Measurements from ENCODE around the gene TRAFD1. TPM values are rescaled to one million over a fixed set of nuclear protein-coding genes. Genes with fewer than 3 reads are reported as not detected.

Gene TRAFD1
- polyA plus RNA-seq, 1 experiment = 73.4 TPM

DNA sequence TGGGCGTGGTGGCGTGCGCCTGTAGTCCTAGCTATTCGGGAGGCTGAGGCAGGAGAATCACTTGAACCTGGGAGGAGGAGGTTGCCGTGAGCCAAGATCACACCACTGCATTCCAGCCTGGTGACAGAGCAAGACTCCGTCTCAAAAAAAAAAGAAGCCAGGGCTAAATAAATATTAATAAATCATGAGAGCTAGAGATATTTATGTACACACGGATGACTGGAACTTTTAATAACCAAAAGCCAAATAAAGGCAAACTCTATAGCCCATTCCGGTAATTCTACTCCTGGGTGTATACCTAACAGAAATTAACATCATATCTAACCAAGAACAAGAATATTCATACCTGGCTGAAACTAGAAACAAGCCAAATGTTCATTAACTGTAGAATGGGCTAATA lies 7.7 kb upstream of the TRAFD1 start:
- ChIA-PET CTCF (no interaction called here), POLR2A (interaction anchor here (0.6 to 1.9 kb wide), 2 partner anchors 8 to 75 kb away, joined by 3 to 7 read pairs; partner anchors contain the start of gene TRAFD1)
- Histone ChIP-seq H3K27ac (ENCODE audit: low read depth, low read length) (no peak overlapping the region), H3K27me3 (ENCODE audit: control insufficient read depth, insufficient read depth, low read length) (no peaks in the 10 kb centered on the region), H3K4me3 (ENCODE audit: low read depth, low read length) (no peak overlapping the region), H3K9me3 (ENCODE audit: control insufficient read depth, insufficient read depth, low read length) (no peaks in the 10 kb centered on the region; the same call in 1 of the 2 replicates)
- TF ChIP-seq, protein P1, sequence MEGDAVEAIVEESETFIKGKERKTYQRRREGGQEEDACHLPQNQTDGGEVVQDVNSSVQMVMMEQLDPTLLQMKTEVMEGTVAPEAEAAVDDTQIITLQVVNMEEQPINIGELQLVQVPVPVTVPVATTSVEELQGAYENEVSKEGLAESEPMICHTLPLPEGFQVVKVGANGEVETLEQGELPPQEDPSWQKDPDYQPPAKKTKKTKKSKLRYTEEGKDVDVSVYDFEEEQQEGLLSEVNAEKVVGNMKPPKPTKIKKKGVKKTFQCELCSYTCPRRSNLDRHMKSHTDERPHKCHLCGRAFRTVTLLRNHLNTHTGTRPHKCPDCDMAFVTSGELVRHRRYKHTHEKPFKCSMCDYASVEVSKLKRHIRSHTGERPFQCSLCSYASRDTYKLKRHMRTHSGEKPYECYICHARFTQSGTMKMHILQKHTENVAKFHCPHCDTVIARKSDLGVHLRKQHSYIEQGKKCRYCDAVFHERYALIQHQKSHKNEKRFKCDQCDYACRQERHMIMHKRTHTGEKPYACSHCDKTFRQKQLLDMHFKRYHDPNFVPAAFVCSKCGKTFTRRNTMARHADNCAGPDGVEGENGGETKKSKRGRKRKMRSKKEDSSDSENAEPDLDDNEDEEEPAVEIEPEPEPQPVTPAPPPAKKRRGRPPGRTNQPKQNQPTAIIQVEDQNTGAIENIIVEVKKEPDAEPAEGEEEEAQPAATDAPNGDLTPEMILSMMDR (IDR thresholded peaks at IDR 0.05; ENCODE audit: low read depth, low read length) = no peak
- no peak for DNase-seq (ENCODE audit: low read depth, low spot score)

DNA sequence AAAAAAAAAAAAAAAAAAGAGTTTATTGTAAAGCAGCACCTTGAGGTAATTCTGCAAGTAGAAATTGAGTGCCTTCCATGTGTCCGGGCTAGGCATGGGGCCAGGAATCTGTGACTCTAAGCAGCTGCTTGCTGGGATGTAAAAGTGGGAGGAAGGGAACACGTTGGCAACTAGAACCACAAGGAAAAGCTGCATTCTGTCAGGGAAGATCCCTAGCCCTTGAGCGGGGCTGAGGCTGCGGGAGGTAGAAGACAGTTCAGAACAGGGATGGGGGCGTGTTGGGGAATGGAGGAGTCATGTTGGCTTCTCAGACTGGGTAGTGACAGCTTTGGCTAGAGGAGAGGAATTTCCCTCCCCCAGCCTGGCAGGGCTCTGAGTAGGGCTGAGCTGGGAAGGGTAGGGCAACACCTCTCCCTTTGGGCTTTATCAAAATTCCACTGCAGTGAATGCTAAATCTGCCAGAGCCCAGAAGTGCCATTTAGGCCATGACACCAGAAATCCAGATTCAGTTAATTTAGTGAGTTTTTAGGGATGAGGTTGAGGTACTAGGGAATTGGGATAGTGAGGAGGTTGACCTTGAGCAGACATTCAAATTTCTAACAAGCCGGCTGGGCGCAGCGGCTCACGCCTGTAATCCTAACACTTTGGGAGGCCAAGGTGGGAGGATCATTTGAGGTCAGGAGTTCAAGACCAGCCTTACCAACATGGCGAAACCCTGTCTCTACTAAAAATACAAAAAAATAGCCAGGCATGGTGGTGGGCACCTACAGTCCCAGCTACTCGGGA lies 3.4 kb upstream of the TRAFD1 start:
- no peaks in the 10 kb centered on the region; the same call in 1 of the 2 replicates for H3K9me3 ChIP-seq (ENCODE audit: control insufficient read depth, insufficient read depth, low read length)
- TF ChIP-seq, protein P1 (IDR thresholded peaks at IDR 0.05; ENCODE audit: low read depth, low read length) = no peak
- ChIA-PET POLR2A (interaction anchor here (0.6 to 2.6 kb wide), 12 partner anchors 8 to 422 kb away, joined by 3 to 17 read pairs (median 4); partner anchors contain the start of gene NAA25), CTCF (no interaction called here)
- peak; percentile 77 for DNase-seq (ENCODE audit: low read depth, low spot score)
- 0 out of 2 replicates have a peak overlapping the region, but pooled peaks have one; percentile 18 for H3K4me3 ChIP-seq (ENCODE audit: low read depth, low read length)
- no peaks in the 10 kb centered on the region for H3K27me3 ChIP-seq (ENCODE audit: control insufficient read depth, insufficient read depth, low read length)
- H3K27ac ChIP-seq (ENCODE audit: low read depth, low read length) = peak overlapping the region; percentile 91

DNA sequence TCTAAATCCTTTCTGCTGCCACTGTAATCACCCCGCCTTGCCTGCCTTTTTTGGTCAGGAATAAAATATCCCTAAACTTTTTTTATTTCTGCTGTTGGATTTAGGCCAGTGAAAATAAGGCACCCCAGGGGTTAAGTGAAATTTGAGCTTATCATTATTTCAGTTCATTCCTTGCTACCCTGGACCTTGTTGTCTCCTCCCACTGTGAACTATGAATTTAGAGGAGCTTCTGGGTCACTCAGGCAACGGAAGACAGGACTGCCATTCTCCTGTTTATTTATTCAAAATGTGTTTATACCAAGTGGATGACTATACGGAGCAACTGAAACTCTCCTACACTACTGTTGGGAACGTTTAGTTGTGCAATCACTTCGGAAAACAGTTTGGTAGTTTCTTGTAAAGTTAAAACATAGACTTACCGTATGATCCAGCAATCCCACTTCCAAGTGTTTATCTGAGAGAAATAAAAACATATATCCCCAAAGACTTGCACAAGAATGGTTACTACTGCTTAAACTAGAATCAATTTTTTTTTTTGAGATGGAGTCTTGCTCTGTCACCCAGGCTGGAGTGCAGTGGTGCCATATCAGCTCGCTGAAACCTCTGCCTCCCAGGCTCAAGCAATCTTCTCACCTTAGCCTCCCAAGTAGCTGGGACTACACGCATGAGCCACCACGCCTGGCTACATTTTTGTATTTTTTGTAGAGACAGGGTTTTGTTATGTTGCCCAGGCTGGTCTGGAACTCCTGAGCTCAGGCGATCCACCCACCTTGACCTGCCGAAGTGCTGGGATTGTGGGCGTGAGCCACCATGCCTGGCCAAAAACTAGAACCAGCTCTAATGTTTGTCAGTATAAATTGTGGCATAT lies 2.3 kb upstream of the TRAFD1 start:
- no peak overlapping the region for H3K4me3 ChIP-seq (ENCODE audit: low read depth, low read length)
- no peaks in the 10 kb centered on the region; the same call in 1 of the 2 replicates for H3K9me3 ChIP-seq (ENCODE audit: control insufficient read depth, insufficient read depth, low read length)
- ChIA-PET CTCF (interaction anchor here (0.5 to 0.9 kb wide), 2 partner anchors 178 to 280 kb away, joined by 3 to 5 read pairs; no protein-coding TSS in a partner anchor), POLR2A (interaction anchor here (0.6 to 2.6 kb wide), 7 partner anchors 9 to 423 kb away, joined by 3 to 17 read pairs (median 4); partner anchors contain the start of gene NAA25)
- no peaks in the 10 kb centered on the region for H3K27me3 ChIP-seq (ENCODE audit: control insufficient read depth, insufficient read depth, low read length)
- TF ChIP-seq, protein P1 (IDR thresholded peaks at IDR 0.05; ENCODE audit: low read depth, low read length) = no peak
- H3K27ac ChIP-seq (ENCODE audit: low read depth, low read length) = peak overlapping the region; percentile 91
- peak; percentile 88 for DNase-seq (ENCODE audit: low read depth, low spot score)

DNA sequence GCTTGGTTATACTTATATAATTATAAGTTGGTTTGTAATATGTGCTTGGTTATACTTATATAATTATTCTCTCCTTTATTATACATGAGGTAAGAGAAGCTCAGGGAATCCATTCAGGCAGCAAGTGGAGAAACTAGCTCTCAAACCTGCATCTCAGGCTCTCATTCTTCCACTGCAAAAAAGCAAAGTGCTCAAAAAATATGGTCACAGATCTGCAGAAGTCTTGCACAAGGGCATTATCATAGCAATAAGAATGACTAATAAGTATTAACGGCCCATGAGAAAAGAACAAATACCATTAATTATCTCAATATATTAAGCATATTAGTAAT lies 476 bp upstream of the TRAFD1 start:
- CTCF ChIA-PET = interaction anchor here (1.0 kb wide), 1 partner anchor 13 kb away, joined by 4 read pairs; no protein-coding TSS in a partner anchor
- Histone ChIP-seq H3K27me3 (ENCODE audit: control insufficient read depth, insufficient read depth, low read length) (no peaks in the 10 kb centered on the region), H3K9me3 (ENCODE audit: control insufficient read depth, insufficient read depth, low read length) (no peaks in the 10 kb centered on the region; the same call in 1 of the 2 replicates), H3K4me3 (ENCODE audit: low read depth, low read length) (no peak overlapping the region), H3K27ac (ENCODE audit: low read depth, low read length) (no peak overlapping the region)
- DNase-seq (ENCODE audit: low read depth, low spot score) = no peak
- POLR2A ChIA-PET = interaction anchor here (0.6 to 2.0 kb wide), 11 partner anchors 8 to 58 kb away, joined by 3 to 15 read pairs (median 3); partner anchors contain the start of gene NAA25
- TF ChIP-seq, protein P1 (IDR thresholded peaks at IDR 0.05; ENCODE audit: low read depth, low read length) = no peak
